ENCODE results near the gene KMT2B. TPM values are rescaled to one million over a fixed set of nuclear protein-coding genes. Genes with fewer than 3 reads are reported as not detected.
A peak's percentile ranks its signal among the peaks of the same experiment; 100 is the strongest.

KMT2B gene
- total and polyA plus RNA-seq, 2 donors from 2014 or later: 14.8 to 40.8 TPM

GRCh38 chr19:35746087-35746462 lies 28.3 kb downstream of the KMT2B start:
- H3K9ac ChIP-seq (ENCODE audit: low read length in 3 of 3): peak overlapping the region; percentile 63 to 98 (median 77)
- H3K4me1 ChIP-seq (ENCODE audit: control insufficient read depth in 2 of 3, insufficient read depth in 2 of 3, low read depth in 1 of 3, low read length in 3 of 3): peaks cover 2 to 18% (median 9%) of the 10 kb centered on the region in 3 donors
- peak overlapping the region; percentile 94 to 99 (median 94) for H3K4me3 ChIP-seq (ENCODE audit: low read length in 3 of 3)
- H3K9me3 ChIP-seq (ENCODE audit: control insufficient read depth in 2 of 3, insufficient read depth in 1 of 3, low read length in 3 of 3): no peaks in the 10 kb centered on the region
- DNase-seq (no peak), FAIRE-seq (no peak)
- intact Hi-C loops (cut with DNase I): no loop called here
- H3K36me3 ChIP-seq (ENCODE audit: control insufficient read depth in 2 of 3, insufficient read depth in 3 of 3, low read length in 3 of 3): no peaks in the 10 kb centered on the region
- H3K27ac ChIP-seq (ENCODE audit: low read depth in 2 of 2, low read length in 2 of 2): peak overlapping the region in 1 of 2 donors; percentile 79
- no peaks in the 10 kb centered on the region for H3K27me3 ChIP-seq (ENCODE audit: control insufficient read depth, insufficient read depth, low read length)
- TF ChIP-seq CTCF (IDR thresholded peaks at IDR 0.05; ENCODE audit: borderline replicate concordance, extremely low read depth, insufficient read depth): no peak

- Histone ChIP-seq H3K9ac (ENCODE audit: low read length in 3 of 3) (no peak overlapping the region), H3K4me1 (ENCODE audit: control insufficient read depth in 2 of 3, insufficient read depth in 2 of 3, low read depth in 1 of 3, low read length in 3 of 3) (peaks cover 2 to 18% (median 9%) of the 10 kb centered on the region in 3 donors), H3K4me3 (ENCODE audit: low read length in 3 of 3) (peak overlapping the region in 2 of 3 donors; percentile 94 to 99)
These were observed 28.7 kb downstream of the KMT2B start for GRCh38 chr19:35746531-35746930.

GRCh38 chr19:35748106-35749020 lies 30.6 kb downstream of the KMT2B start, which contains the start of gene LIN37:
LIN37 (plus strand) TSS chr19:35748576; CDS start chr19:35748725, 149 bp downstream.
- Histone ChIP-seq H3K27ac (ENCODE audit: low read depth in 2 of 2, low read length in 2 of 2) (peak within 1 kb of the TSS; percentile 63 to 71), H3K9ac (ENCODE audit: low read length in 3 of 3) (peak within 1 kb of the TSS; percentile 60 to 97 (median 85)), H3K4me1 (ENCODE audit: control insufficient read depth in 2 of 3, insufficient read depth in 2 of 3, low read depth in 1 of 3, low read length in 3 of 3) (peaks cover 2 to 18% (median 9%) of the 10 kb centered on the region in 3 donors), H3K27me3 (ENCODE audit: control insufficient read depth, insufficient read depth, low read length) (no peaks in the 10 kb centered on the region), H3K9me3 (ENCODE audit: control insufficient read depth in 2 of 3, insufficient read depth in 1 of 3, low read length in 3 of 3) (no peaks in the 10 kb centered on the region), H3K4me3 (ENCODE audit: low read length in 3 of 3) (peak within 1 kb of the TSS; percentile 91 to 100 (median 92)), H3K36me3 (ENCODE audit: control insufficient read depth in 2 of 3, insufficient read depth in 3 of 3, low read length in 3 of 3) (peaks cover 0 to 10% (median 6%) of the 10 kb centered on the region in 3 donors)
- TF ChIP-seq CTCF (IDR thresholded peaks at IDR 0.05; ENCODE audit: borderline replicate concordance, extremely low read depth, insufficient read depth): peak; percentile 27
- intact Hi-C loops (cut with DNase I): no loop called here
- FAIRE-seq (peak; percentile 96), DNase-seq (peak; percentile 99 to 100 (median 99))

More at GRCh38 chr19:35746531-35746930, 28.7 kb downstream of the KMT2B start:
- intact Hi-C loops (cut with DNase I): no loop called here
- Histone ChIP-seq H3K9me3 (ENCODE audit: control insufficient read depth in 2 of 3, insufficient read depth in 1 of 3, low read length in 3 of 3) (no peaks in the 10 kb centered on the region), H3K27me3 (ENCODE audit: control insufficient read depth, insufficient read depth, low read length) (no peaks in the 10 kb centered on the region), H3K27ac (ENCODE audit: low read depth in 2 of 2, low read length in 2 of 2) (no peak overlapping the region), H3K36me3 (ENCODE audit: control insufficient read depth in 2 of 3, insufficient read depth in 3 of 3, low read length in 3 of 3) (no peaks in the 10 kb centered on the region)
- no peak for TF ChIP-seq CTCF (IDR thresholded peaks at IDR 0.05; ENCODE audit: borderline replicate concordance, extremely low read depth, insufficient read depth)
- FAIRE-seq (no peak), DNase-seq (no peak)
